ENCODE results near the gene OR56A3.
"Not testable (repeated sequence)": the region's sequence is repeated elsewhere in the genome, so short reads cannot be mapped to it uniquely, and the experiment has no call there.

OR56A3 gene, protein sequence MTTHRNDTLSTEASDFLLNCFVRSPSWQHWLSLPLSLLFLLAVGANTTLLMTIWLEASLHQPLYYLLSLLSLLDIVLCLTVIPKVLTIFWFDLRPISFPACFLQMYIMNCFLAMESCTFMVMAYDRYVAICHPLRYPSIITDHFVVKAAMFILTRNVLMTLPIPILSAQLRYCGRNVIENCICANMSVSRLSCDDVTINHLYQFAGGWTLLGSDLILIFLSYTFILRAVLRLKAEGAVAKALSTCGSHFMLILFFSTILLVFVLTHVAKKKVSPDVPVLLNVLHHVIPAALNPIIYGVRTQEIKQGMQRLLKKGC

DNA sequence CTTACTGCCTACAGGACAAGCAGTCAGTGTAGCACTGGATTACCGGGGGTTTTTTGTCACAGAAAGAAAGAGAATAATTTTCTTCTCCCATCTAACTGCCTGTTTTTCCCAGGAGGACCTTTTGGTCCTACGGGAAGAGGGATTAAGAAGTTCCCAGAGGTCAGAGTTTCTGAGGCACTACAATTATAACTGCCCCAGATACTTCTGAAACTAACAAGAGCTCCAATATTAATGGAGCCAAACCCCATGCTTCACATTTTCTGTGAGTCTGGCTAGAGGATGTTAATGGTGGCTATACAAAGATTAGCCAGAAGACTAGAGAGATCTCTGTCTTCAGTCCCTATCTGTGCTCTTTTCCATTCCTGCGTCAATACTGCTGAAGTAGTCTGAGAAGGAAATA, at the start of gene OR56A3:
OR56A3 (plus strand) TSS at position 301 of the 400 bp plus-strand sequence. CDS start 5,096 bp downstream, outside the sequence.
- in situ Hi-C loops (cut with HindIII; ENCODE audit: low sequenced_read_pairs) = no loop called here

GRCh38 chr11:5892908-5893307, 49.1 kb upstream of the OR56A3 start, which contains the start of gene OR52E5:
Gene OR52E5, plus strand, starts transcription at chr11:5893208. Its CDS starts 7,569 bp downstream, at chr11:5900777.
- in situ Hi-C loops (cut with HindIII; ENCODE audit: low sequenced_read_pairs) = no loop called here

DNA sequence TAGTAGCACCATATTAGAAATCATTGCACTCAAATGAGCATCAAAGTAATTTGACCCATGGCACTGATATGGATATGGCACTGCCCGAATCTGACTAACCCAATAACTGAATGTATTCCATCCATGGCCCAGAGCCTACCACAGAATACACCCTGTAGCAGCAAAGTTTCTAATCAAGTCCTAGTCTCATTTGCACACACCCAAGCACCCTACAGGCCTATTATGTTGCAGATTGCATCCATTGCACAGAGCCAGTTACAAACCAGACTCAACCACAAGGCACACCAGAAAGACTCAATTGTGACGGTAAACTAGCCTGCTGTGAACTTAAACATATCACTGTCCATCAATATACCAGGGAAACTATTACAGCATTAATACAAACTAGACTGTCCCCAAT, 42.5 kb upstream of the OR56A3 start:
- in situ Hi-C loops (cut with HindIII; ENCODE audit: low sequenced_read_pairs) = no loop called here

- in situ Hi-C loops (cut with HindIII; ENCODE audit: low sequenced_read_pairs) = loop anchor here (5.0 kb wide), 1 partner anchor 53 kb away; the partner anchor contains the start of gene OR52E8
Measured at GRCh38 chr11:5910540-5910939, 31.5 kb upstream of the OR56A3 start.

DNA sequence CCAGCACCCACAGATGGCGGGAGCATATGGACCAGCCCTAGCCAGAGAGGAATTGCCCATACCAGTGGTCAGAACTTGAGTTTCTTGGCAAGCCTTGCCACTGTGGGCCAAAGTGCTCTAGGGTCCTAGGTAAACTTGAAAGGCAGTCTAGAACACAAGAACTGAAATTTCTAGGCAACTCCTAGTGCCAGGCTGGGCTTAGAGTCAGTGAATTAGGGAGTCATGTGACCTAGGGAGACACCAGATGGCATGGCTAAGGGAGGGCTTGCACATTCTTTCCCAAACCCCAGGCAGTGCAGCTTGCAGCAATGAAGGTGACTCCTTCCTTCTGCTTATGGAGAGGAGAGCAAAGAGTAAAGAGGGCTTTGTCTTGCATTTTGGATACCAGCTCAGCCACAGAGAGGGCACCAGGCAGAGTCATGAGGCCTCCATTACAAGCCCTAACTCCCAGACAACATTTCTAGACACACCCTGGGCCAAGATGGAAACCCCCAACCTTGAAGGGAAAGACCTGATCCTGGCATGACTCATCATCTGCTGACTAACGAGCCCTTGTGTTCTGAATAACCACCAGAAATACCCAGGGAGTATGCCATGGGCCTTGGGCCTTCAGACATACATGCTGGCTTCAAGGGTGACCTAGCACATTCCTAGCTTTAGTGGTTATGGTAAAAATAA, 19.2 kb upstream of the OR56A3 start:
- in situ Hi-C loops (cut with HindIII; ENCODE audit: low sequenced_read_pairs) = no loop called here

- in situ Hi-C loops (cut with HindIII; ENCODE audit: low sequenced_read_pairs) = no loop called here
Measured at GRCh38 chr11:5923427-5923776, 18.6 kb upstream of the OR56A3 start.

DNA sequence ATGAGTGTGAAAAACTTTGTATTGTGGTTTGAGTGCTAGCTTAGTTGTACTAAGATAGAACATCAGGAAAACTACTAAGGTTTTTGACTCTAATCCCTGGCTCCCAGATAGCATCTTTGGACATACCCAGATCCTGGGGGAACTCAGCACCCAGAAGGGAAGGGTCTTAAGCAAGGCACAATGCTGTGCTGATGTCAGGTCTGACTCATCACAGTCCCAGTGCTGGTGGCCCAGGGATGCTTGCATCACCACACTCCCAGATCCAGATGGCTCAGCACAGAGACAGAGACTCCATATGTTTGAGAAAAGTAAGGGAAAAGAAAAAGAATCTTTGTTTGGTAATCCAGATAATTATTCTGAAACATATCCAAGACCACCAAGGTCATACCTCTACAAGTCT, 18.3 kb upstream of the OR56A3 start:
- in situ Hi-C loops (cut with HindIII; ENCODE audit: low sequenced_read_pairs) = no loop called here

- in situ Hi-C loops (cut with HindIII; ENCODE audit: low sequenced_read_pairs) = no loop called here
Measured at GRCh38 chr11:5928271-5928670, 13.8 kb upstream of the OR56A3 start.

DNA sequence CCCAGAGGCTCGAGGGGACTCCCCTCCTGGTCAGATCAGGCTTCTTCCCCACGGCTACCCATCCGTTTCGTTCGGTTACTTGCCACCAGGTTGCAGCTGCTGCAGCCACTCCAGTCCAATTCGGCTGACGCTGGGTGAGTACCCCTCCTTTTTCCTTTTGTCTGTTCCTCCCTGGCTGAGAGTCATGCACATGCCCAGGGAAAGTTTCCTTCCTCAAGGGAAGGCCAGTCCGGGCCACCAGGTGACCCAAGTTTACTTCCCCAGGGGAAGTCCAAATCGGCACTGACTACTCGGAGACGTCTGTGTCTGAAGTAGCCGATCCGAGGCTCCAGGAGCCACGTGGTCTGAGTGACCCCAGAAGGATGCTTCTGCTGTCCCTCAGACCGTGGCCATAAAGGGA, 13.2 kb upstream of the OR56A3 start:
- in situ Hi-C loops (cut with HindIII; ENCODE audit: low sequenced_read_pairs) = no loop called here

GRCh38 chr11:5929571-5930368, 12.3 kb upstream of the OR56A3 start:
- in situ Hi-C loops (cut with HindIII; ENCODE audit: low sequenced_read_pairs) = no loop called here

DNA sequence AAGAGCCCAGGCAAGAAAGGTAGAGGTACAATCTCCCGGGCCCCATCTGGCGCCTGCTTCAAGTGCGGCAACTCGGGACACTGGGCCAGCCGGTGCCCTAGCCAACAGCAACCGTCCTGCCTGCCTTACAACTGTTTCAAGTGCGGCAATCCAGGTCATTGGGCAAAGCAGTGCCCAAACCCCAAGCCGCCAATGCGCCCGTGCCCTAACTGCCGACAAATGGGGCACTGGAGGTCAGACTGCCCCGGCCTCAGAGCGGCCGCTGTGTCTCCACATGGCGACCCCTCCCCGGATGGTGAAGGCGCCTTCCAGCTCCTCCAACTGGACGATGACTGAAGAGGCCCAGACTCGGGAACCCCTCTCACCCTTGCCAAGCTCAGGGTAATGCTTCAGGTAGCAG, 11.4 kb upstream of the OR56A3 start:
- in situ Hi-C loops (cut with HindIII; ENCODE audit: low sequenced_read_pairs) = no loop called here

GRCh38 chr11:5931061-5931460, 11.0 kb upstream of the OR56A3 start:
- in situ Hi-C loops (cut with HindIII; ENCODE audit: low sequenced_read_pairs) = no loop called here

DNA sequence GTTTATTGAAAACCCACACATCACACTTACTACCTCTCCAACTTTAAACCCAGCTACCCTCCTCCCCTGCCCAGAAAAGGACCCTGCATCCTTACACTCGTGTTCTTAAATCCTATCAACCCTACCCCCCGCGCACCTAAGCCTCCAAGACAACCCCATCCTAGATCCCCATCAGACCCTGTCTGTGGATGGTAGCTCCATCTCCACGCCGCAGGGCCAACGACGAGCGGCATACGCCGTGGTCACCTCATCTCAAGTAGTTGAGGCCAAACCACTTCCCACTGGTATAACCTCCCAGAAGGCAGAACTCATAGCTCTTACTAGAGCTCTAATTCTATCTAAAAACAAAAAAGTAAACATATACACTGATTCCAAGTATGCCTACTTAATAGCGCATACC, 9.4 kb upstream of the OR56A3 start:
- in situ Hi-C loops (cut with HindIII; ENCODE audit: low sequenced_read_pairs) = no loop called here

DNA sequence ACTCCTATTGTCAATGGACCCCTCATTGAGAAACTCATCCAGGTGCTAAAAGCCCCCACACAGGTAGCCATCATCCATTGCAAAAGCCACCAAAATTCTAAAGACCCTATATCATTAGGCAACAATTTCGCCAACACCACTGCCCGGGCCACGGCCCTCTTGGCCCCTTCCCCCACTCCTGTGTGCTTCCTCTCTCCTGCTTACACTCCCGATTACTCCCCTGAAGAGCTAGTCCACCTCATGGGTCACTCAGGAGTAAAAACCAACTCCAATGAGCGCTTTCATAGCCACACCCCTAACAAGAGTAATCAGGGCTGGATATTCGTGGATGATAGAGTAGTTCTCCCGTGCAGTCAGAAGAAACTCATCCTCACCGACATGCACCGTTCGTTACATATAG, 8.9 kb upstream of the OR56A3 start:
- in situ Hi-C loops (cut with HindIII; ENCODE audit: low sequenced_read_pairs) = no loop called here

- in situ Hi-C loops (cut with HindIII; ENCODE audit: low sequenced_read_pairs) = no loop called here
Measured at GRCh38 chr11:5937868-5938602, 4.0 kb upstream of the OR56A3 start.

DNA sequence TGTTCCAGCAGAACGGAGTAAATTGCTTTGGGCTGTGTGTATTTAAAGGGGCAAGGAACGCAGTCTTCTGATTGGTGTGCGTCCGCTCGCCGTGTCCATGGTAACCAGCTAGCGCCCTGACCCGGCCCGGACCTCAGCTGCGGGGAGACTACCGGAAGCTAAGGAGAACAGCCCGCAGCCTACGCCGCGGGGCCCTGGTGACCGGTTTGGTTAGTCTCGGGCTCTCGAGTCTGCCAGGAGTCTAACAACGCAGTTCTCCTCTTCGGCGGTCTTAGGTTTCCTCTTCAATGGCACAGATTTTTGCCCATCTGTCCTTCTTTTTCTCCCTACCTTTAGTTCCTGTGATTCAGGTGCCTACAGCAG, 3.5 kb upstream of the OR56A3 start:
- in situ Hi-C loops (cut with HindIII; ENCODE audit: low sequenced_read_pairs) = no loop called here

- in situ Hi-C loops (cut with HindIII; ENCODE audit: low sequenced_read_pairs) = no loop called here
Measured at GRCh38 chr11:5940748-5941147, 1.3 kb upstream of the OR56A3 start.

DNA sequence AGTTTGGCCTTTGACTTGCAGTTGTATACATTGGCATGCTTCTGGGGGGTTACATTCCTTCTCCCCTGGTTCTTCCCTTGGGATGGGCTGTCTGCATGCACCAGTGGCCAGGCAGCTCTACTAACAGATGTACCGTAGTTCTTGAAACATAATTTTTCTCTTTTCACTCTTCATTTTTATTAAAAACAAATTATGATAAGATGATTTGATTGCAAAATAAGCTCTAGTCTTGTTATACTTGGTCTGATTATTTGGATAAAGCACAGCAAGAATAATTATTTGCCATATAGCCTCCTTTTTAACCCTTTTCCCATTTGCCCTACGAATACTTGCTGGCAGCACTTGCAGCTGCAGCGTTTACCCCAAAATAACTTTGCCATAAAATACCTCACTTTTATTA, 13.5 kb downstream of the OR56A3 start:
- in situ Hi-C loops (cut with HindIII; ENCODE audit: low sequenced_read_pairs) = no loop called here

DNA sequence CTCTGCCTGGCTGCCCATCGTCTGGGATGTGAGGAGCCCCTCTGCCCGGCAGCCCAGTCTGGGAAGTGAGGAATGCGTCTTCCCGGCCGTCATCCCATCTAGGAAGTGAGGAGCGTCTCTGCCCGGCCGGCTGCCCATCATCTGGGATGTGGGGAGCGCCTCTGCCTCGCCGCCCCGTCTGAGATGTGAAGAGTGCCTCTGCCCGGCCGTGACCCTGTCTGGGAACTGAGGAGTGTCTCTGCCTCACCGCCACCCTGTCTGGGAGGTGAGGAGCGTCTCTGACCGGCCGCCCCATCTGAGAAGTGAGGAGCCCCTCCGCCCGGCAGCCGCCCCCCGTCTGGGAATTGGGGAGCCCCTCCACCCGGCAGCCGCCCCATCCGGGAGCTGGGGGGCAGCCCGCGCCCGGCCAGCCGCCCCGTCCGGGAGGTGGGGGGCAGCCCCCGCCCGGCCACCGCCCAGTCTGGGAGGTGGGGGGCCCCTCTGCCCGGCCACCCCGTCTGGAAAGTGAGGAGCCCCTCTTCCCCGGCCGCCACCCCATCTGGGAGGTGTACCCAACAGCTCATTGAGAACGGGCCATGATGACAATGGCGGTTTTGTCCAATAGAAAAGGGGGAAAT, 18.8 kb downstream of the OR56A3 start:
- in situ Hi-C loops (cut with HindIII; ENCODE audit: low sequenced_read_pairs) = not testable (repeated sequence)

- in situ Hi-C loops (cut with HindIII; ENCODE audit: low sequenced_read_pairs) = no loop called here
Measured at GRCh38 chr11:5966958-5967357, 24.9 kb downstream of the OR56A3 start.

- in situ Hi-C loops (cut with HindIII; ENCODE audit: low sequenced_read_pairs) = no loop called here
Measured at GRCh38 chr11:5967708-5968107, 25.7 kb downstream of the OR56A3 start.

All from DLD1 (cell line).